Cardiac muscle cell (in vitro differentiated cells and primary cell): ENCODE data around the gene DHRS4. TPM values are rescaled to one million over a fixed set of nuclear protein-coding genes. Genes with fewer than 3 reads are reported as not detected.
"Not testable (repeated sequence)": the region's sequence is repeated elsewhere in the genome, so short reads cannot be mapped to it uniquely, and the experiment has no call there.

Source experiments
- DNase-seq, 2 donors: peaks; one replicate each; pipeline versions ENCODE4 v3.0.0 to v3.0.0-alpha.2; 2010 to 2017; ENCODE audit warnings: low read depth in 1 of 2, low spot score in 1 of 2
- H3K27ac ChIP-seq: fragments of 200-600 bp; sonication (generic); 2 replicates; pipeline ENCODE4 v1.5.1; 2016
- H3K27me3 ChIP-seq: fragments of 200-600 bp; sonication (generic); 2 replicates; pipeline ENCODE4 v1.6.0; 2016; ENCODE audit warnings: control low read depth
- H3K36me3 ChIP-seq: fragments of 200-600 bp; sonication (generic); 2 replicates; pipeline ENCODE4 v1.5.1; 2016; ENCODE audit warnings: control low read depth
- H3K4me1 ChIP-seq: fragments of 200-600 bp; sonication (generic); 2 replicates; pipeline ENCODE4 v1.8.1; 2017; ENCODE audit warnings: low read depth, mild to moderate bottlenecking, mixed run types
- H3K4me3 ChIP-seq: fragments of 200-600 bp; sonication (generic); 2 replicates; pipeline ENCODE4 v1.5.1; 2016; ENCODE audit warnings: mild to moderate bottlenecking
- H3K9me3 ChIP-seq: fragments of 200-600 bp; sonication (generic); 2 replicates; pipeline ENCODE4 v1.5.1; 2017; ENCODE audit warnings: low read depth, mild to moderate bottlenecking, control low read depth
- CTCF ChIP-seq: IDR thresholded peaks from 2 replicates; pipeline ENCODE4 v1.5.1; 2012; ENCODE audit warnings: low read depth, mild to moderate bottlenecking, low read length
- polyA plus RNA-seq: library from polyadenylated mRNA; unstranded; fragments of >200 nt; fragmentation: Nextera tagmentation; extraction: Ambion mirVana; gene quantifications from 2 replicates; pipeline ENCODE4 v1.2.1, GENCODE V29; 2016
- total RNA-seq: library from RNA; depleted of rRNA; stranded (reverse); fragments of >200 nt; gene quantifications from 2 replicates; pipeline ENCODE4 v1.2.3, GENCODE V29; 2016

Gene DHRS4
- total and polyA plus RNA-seq, 2 experiments from 2014 or later = 44.9 to 62.2 TPM

GRCh38 chr14:23939607-23940326 lies 13.8 kb upstream of the DHRS4 start:
- H3K9me3 ChIP-seq = no peaks in the 10 kb centered on the region
- H3K4me3 ChIP-seq = no peak overlapping the region
- no peak overlapping the region for H3K27ac ChIP-seq
- H3K4me1 ChIP-seq = no peaks in the 10 kb centered on the region
- no peaks in the 10 kb centered on the region for H3K27me3 ChIP-seq
- DNase-seq = no peak
- peaks cover 3% of the 10 kb centered on the region for H3K36me3 ChIP-seq
- no peak for TF ChIP-seq CTCF

GRCh38 chr14:23941230-23941629 lies 12.3 kb upstream of the DHRS4 start:
- no peak overlapping the region for H3K4me3 ChIP-seq

GRCh38 chr14:23941669-23942068 lies 11.9 kb upstream of the DHRS4 start:
- H3K27ac ChIP-seq = no peak overlapping the region
- H3K9me3 ChIP-seq = no peaks in the 10 kb centered on the region
- H3K36me3 ChIP-seq = peaks cover 3% of the 10 kb centered on the region
- DNase-seq = no peak
- H3K4me1 ChIP-seq = no peaks in the 10 kb centered on the region
- H3K4me3 ChIP-seq = no peak overlapping the region
- TF ChIP-seq CTCF = no peak
- H3K27me3 ChIP-seq = no peaks in the 10 kb centered on the region

More at GRCh38 chr14:23941230-23941629, 12.3 kb upstream of the DHRS4 start:
- peaks cover 3% of the 10 kb centered on the region for H3K36me3 ChIP-seq
- TF ChIP-seq CTCF = no peak
- H3K4me1 ChIP-seq = no peaks in the 10 kb centered on the region
- no peak overlapping the region for H3K27ac ChIP-seq
- H3K27me3 ChIP-seq = no peaks in the 10 kb centered on the region
- no peaks in the 10 kb centered on the region for H3K9me3 ChIP-seq
- no peak for DNase-seq

- no peak overlapping the region for H3K4me3 ChIP-seq
- H3K4me1 ChIP-seq = no peaks in the 10 kb centered on the region
- TF ChIP-seq CTCF = no peak
- DNase-seq = no peak
- H3K9me3 ChIP-seq = no peaks in the 10 kb centered on the region
- H3K27ac ChIP-seq = no peak overlapping the region
- peaks cover 3% of the 10 kb centered on the region for H3K36me3 ChIP-seq
- no peaks in the 10 kb centered on the region for H3K27me3 ChIP-seq
Observed at GRCh38 chr14:23942587-23942986, 11.0 kb upstream of the DHRS4 start.

GRCh38 chr14:23949069-23949468 lies 4.5 kb upstream of the DHRS4 start:
- not testable (repeated sequence) for H3K4me1 ChIP-seq, H3K36me3 ChIP-seq, DNase-seq, H3K27ac ChIP-seq, H3K4me3 ChIP-seq, H3K9me3 ChIP-seq, H3K27me3 ChIP-seq

- H3K9me3 ChIP-seq = no peaks in the 10 kb centered on the region
- H3K27me3 ChIP-seq = no peaks in the 10 kb centered on the region
- no peak for TF ChIP-seq CTCF
- no peak for DNase-seq
- H3K27ac ChIP-seq = no peak overlapping the region
- H3K36me3 ChIP-seq = no peaks in the 10 kb centered on the region
- H3K4me1 ChIP-seq = peaks cover 2% of the 10 kb centered on the region
- no peak overlapping the region for H3K4me3 ChIP-seq
Observed at GRCh38 chr14:23950411-23951135, 3.0 kb upstream of the DHRS4 start.

GRCh38 chr14:23951136-23951466 lies 2.5 kb upstream of the DHRS4 start:
- not testable (repeated sequence) for H3K9me3 ChIP-seq, H3K27me3 ChIP-seq, H3K27ac ChIP-seq, H3K4me3 ChIP-seq, H3K4me1 ChIP-seq, H3K36me3 ChIP-seq, DNase-seq
